ENCODE measurements around the gene NAA40.
"Not testable (repeated sequence)": the region's sequence is repeated elsewhere in the genome, so short reads cannot be mapped to it uniquely, and the experiment has no call there.

The NAA40 gene

GRCh38 chr11:63939397-63939891 is 642 bp downstream of the NAA40 start:
- peak; percentile 48 for DNase-seq (ENCODE audit: low spot score)

GRCh38 chr11:63940786-63941185 is 2.0 kb downstream of the NAA40 start:
- peak; percentile 38 for DNase-seq (ENCODE audit: low spot score)

- no peak for DNase-seq (ENCODE audit: low spot score)
Observed at GRCh38 chr11:63941901-63942300, 3.1 kb downstream of the NAA40 start.

GRCh38 chr11:63942803-63943202 is 4.0 kb downstream of the NAA40 start:
- DNase-seq (ENCODE audit: low spot score) = no peak

GRCh38 chr11:63944987-63945386 is 6.2 kb downstream of the NAA40 start:
- DNase-seq (ENCODE audit: low spot score) = no peak

- peak; percentile 50 for DNase-seq (ENCODE audit: low spot score)
Observed at GRCh38 chr11:63945477-63946163, 6.8 kb downstream of the NAA40 start.

- DNase-seq (ENCODE audit: low spot score) = no peak
Observed at GRCh38 chr11:63951779-63952536, 13.2 kb downstream of the NAA40 start.

GRCh38 chr11:63952570-63952969 is 13.8 kb downstream of the NAA40 start:
- no peak for DNase-seq (ENCODE audit: low spot score)

- DNase-seq (ENCODE audit: low spot score) = no peak
Observed at GRCh38 chr11:63958008-63958407, 19.2 kb downstream of the NAA40 start.

GRCh38 chr11:63961608-63962412 is 23.0 kb downstream of the NAA40 start:
- no peak for DNase-seq (ENCODE audit: low spot score)

- DNase-seq (ENCODE audit: low spot score) = not testable (repeated sequence)
Observed at GRCh38 chr11:63963895-63964294, 25.1 kb downstream of the NAA40 start.

GRCh38 chr11:63966444-63966843 is 27.6 kb downstream of the NAA40 start:
- DNase-seq (ENCODE audit: low spot score) = no peak

GRCh38 chr11:63969461-63969860 is 30.7 kb downstream of the NAA40 start:
- no peak for DNase-seq (ENCODE audit: low spot score)

- no peak for DNase-seq (ENCODE audit: low spot score)
Observed at GRCh38 chr11:63970902-63971301, 32.1 kb downstream of the NAA40 start.

- not testable (repeated sequence) for DNase-seq (ENCODE audit: low spot score)
Observed at GRCh38 chr11:63973912-63974258, 35.1 kb downstream of the NAA40 start.

GRCh38 chr11:63974259-63975143 is 35.7 kb downstream of the NAA40 start, which contains the start of gene COX8A:
Gene COX8A (plus strand): TSS chr11:63974620. CDS start chr11:63974681, 61 bp downstream.
- DNase-seq (ENCODE audit: low spot score) = peak; percentile 99

- DNase-seq (ENCODE audit: low spot score) = no peak
Observed at GRCh38 chr11:63978551-63979239, 39.9 kb downstream of the NAA40 start.

- DNase-seq (ENCODE audit: low spot score) = no peak
Observed at GRCh38 chr11:63979426-63979825, 40.6 kb downstream of the NAA40 start.

- peak; percentile 65 for DNase-seq (ENCODE audit: low spot score)
Observed at GRCh38 chr11:63985812-63986155, 47.0 kb downstream of the NAA40 start.

GRCh38 chr11:63986156-63986931 is 47.5 kb downstream of the NAA40 start, which contains the start of gene OTUB1:
Gene OTUB1 (plus strand): TSS chr11:63986438. CDS start chr11:63986457, 19 bp downstream.
- DNase-seq (ENCODE audit: low spot score) = peak; percentile 90
